HepG2 (cell line): ENCODE results near the gene DSEL. TPM values are rescaled to one million over a fixed set of nuclear protein-coding genes. Genes with fewer than 3 reads are reported as not detected.

Experiments
- AHR ChIP-seq: IDR thresholded peaks from 2 replicates; pipeline ENCODE4 v1.6.1; 2018; ENCODE audit warnings: missing genetic modification reagents, missing compliant biosample characterization
- CCDC6 ChIP-seq: sonication (generic); formaldehyde crosslinking; IDR thresholded peaks from 2 replicates; pipeline ENCODE4 v1.8.1; 2022; ENCODE audit warnings: mild to moderate bottlenecking, missing genetic modification reagents, moderate library complexity
- CHCHD3 ChIP-seq: sonication (generic); formaldehyde crosslinking; IDR thresholded peaks from 2 replicates; pipeline ENCODE4 v1.8.0; 2022; ENCODE audit warnings: mild to moderate bottlenecking, missing genetic modification reagents, moderate library complexity
- CTCF ChIP-seq: sonication (generic); formaldehyde crosslinking; IDR thresholded peaks from 2 replicates; pipeline ENCODE4 v1.5.0; 2020; ENCODE audit warnings: mild to moderate bottlenecking, missing genetic modification reagents, moderate library complexity
- FOXK2 ChIP-seq: fragments of 450-650 bp; IDR thresholded peaks from 2 replicates; pipeline ENCODE4 v1.6.1; 2016
- GATAD2A ChIP-seq: IDR thresholded peaks from 2 replicates; pipeline ENCODE4 v1.6.1; 2016
- HCFC1 ChIP-seq: fragments of 150-350 bp; IDR thresholded peaks from 2 replicates; pipeline ENCODE4 v1.6.1; 2014; ENCODE audit warnings: low read depth, low read length
- HHEX ChIP-seq: IDR thresholded peaks from 2 replicates; pipeline ENCODE4 v1.6.1; 2016; ENCODE audit warnings: control low read depth
- HOXA9 ChIP-seq: sonication (generic); formaldehyde crosslinking; IDR thresholded peaks from 2 replicates; pipeline ENCODE4 v1.8.1; 2022; ENCODE audit warnings: missing genetic modification reagents, mild to moderate bottlenecking, moderate library complexity, borderline replicate concordance
- MEIS1 ChIP-seq: sonication (generic); formaldehyde crosslinking; IDR thresholded peaks from 2 replicates; pipeline ENCODE4 v1.9.0; 2021; ENCODE audit warnings: mild to moderate bottlenecking, missing genetic modification reagents, moderate library complexity, borderline replicate concordance
- MTA1 ChIP-seq: sonication (generic); formaldehyde crosslinking; IDR thresholded peaks from 2 replicates; pipeline ENCODE4 v1.4.0; 2020; ENCODE audit warnings: missing genetic modification reagents, mild to moderate bottlenecking, borderline replicate concordance
- MXI1 ChIP-seq: IDR thresholded peaks from 3 replicates; pipeline ENCODE4 v1.6.1; 2012; ENCODE audit warnings: low read depth, low read length, inconsistent platforms, borderline replicate concordance
- NCOA1 ChIP-seq: sonication (generic); formaldehyde crosslinking; IDR thresholded peaks from 2 replicates; pipeline ENCODE4 v1.9.0; 2021; ENCODE audit warnings: missing genetic modification reagents
- NFKB2 ChIP-seq: sonication (generic); formaldehyde crosslinking; IDR thresholded peaks from 2 replicates; pipeline ENCODE4 v1.4.0; 2020; ENCODE audit warnings: missing genetic modification reagents, borderline replicate concordance
- POGZ ChIP-seq: sonication (generic); formaldehyde crosslinking; IDR thresholded peaks from 2 replicates; pipeline ENCODE4 v1.4.0; 2020; ENCODE audit warnings: mild to moderate bottlenecking, missing genetic modification reagents
- POLR2G ChIP-seq: fragments of 200-400 bp; formaldehyde crosslinking; IDR thresholded peaks from 2 replicates; pipeline ENCODE4 v1.6.1; 2018; ENCODE audit warnings: mild to moderate bottlenecking, low read depth, low read length, moderate library complexity
- SMAD3 ChIP-seq: sonication (generic); formaldehyde crosslinking; IDR thresholded peaks from 2 replicates; pipeline ENCODE4 v1.4.0; 2020; ENCODE audit warnings: missing genetic modification reagents
- SNRNP70 ChIP-seq: fragments of 200-400 bp; formaldehyde crosslinking; IDR thresholded peaks from 2 replicates; pipeline ENCODE4 v1.6.1; 2017; ENCODE audit warnings: mild to moderate bottlenecking, low read depth, low read length, moderate library complexity
- SRF ChIP-seq: IDR thresholded peaks from 2 replicates; pipeline ENCODE4 v1.6.1; 2011; ENCODE audit warnings: mild to moderate bottlenecking, low read depth, low read length, moderate library complexity
- SSRP1 ChIP-seq: IDR thresholded peaks from 2 replicates; pipeline ENCODE4 v1.6.1; 2016; ENCODE audit warnings: control low read depth
- TBP ChIP-seq: sonication (generic); formaldehyde crosslinking; IDR thresholded peaks from 2 replicates; pipeline ENCODE4 v1.5.0; 2020; ENCODE audit warnings: missing genetic modification reagents
- ZBTB43 ChIP-seq: sonication (generic); formaldehyde crosslinking; conservative IDR thresholded peaks from 2 replicates; pipeline ENCODE4 v1.4.0; 2020; ENCODE audit warnings: missing genetic modification reagents
- ZNF224 ChIP-seq: sonication (generic); formaldehyde crosslinking; IDR thresholded peaks from 2 replicates; pipeline ENCODE4 v1.5.0; 2020; ENCODE audit warnings: mild to moderate bottlenecking, missing genetic modification reagents
- ZNF333 ChIP-seq: sonication (generic); formaldehyde crosslinking; IDR thresholded peaks from 2 replicates; pipeline ENCODE4 v1.4.0; 2020; ENCODE audit warnings: mild to moderate bottlenecking, missing genetic modification reagents, borderline replicate concordance
- ZNF501 ChIP-seq: sonication (generic); formaldehyde crosslinking; IDR thresholded peaks from 2 replicates; pipeline ENCODE4 v1.5.1; 2020; ENCODE audit warnings: mild to moderate bottlenecking, moderate library complexity, missing genetic modification reagents
- ZNF563 ChIP-seq: sonication (generic); formaldehyde crosslinking; IDR thresholded peaks from 2 replicates; pipeline ENCODE4 v1.8.0; 2022; ENCODE audit warnings: mild to moderate bottlenecking, moderate library complexity, missing genetic modification reagents
- ZNF619 ChIP-seq: sonication (generic); formaldehyde crosslinking; IDR thresholded peaks from 2 replicates; pipeline ENCODE4 v1.4.0; 2020; ENCODE audit warnings: mild to moderate bottlenecking, missing genetic modification reagents
- ZNF777 ChIP-seq: sonication (generic); formaldehyde crosslinking; IDR thresholded peaks from 2 replicates; pipeline ENCODE4 v1.4.0; 2020; ENCODE audit warnings: missing genetic modification reagents
- ZNF788 ChIP-seq: sonication (generic); formaldehyde crosslinking; IDR thresholded peaks from 2 replicates; pipeline ENCODE4 v1.5.0; 2020; ENCODE audit warnings: mild to moderate bottlenecking, missing genetic modification reagents, borderline replicate concordance
- ZNF816 ChIP-seq: sonication (generic); formaldehyde crosslinking; IDR thresholded peaks from 2 replicates; pipeline ENCODE4 v1.8.0; 2022; ENCODE audit warnings: missing genetic modification reagents, mild to moderate bottlenecking, borderline replicate concordance
- polyA plus RNA-seq, 8 experiments: library from polyadenylated mRNA; depleted of rRNA in 3 of 8; stranded (reverse) in 7 of 8; unstranded in 1 of 8; fragments of >200 nt; fragmentation: Illumina TruSeq in 4 of 8; extraction: Trizol in 4 of 8; gene quantifications; 2 replicates each; pipeline versions ENCODE4 v1.2.1 to v1.2.3, GENCODE V29; 2011 to 2016; ENCODE audit warnings: low read depth in 4 of 8, missing spikeins in 1 of 8, mixed read lengths in 1 of 8; ENCODE audit not compliant: insufficient read depth in 1 of 8
- total RNA-seq, 5 experiments: library from RNA; depleted of rRNA; stranded (reverse); fragments of >200 nt; fragmentation: Illumina TruSeq; extraction: Trizol; gene quantifications; 2 replicates each; pipeline ENCODE4 v1.2.3, GENCODE V29; 2016; ENCODE audit warnings: low read depth in 1 of 5
- TF ChIP-seq, protein P1 (sequence below): sonication (generic); formaldehyde crosslinking; IDR thresholded peaks from 2 replicates; pipeline ENCODE4 v1.4.0; 2020; ENCODE audit warnings: missing genetic modification reagents

The DSEL gene
- total and polyA plus RNA-seq, 2 of the 13 experiments (the other 11 are each of a cell fraction or from before 2014, with no cell fraction given), result 0.07 to 0.11 TPM

DNA sequence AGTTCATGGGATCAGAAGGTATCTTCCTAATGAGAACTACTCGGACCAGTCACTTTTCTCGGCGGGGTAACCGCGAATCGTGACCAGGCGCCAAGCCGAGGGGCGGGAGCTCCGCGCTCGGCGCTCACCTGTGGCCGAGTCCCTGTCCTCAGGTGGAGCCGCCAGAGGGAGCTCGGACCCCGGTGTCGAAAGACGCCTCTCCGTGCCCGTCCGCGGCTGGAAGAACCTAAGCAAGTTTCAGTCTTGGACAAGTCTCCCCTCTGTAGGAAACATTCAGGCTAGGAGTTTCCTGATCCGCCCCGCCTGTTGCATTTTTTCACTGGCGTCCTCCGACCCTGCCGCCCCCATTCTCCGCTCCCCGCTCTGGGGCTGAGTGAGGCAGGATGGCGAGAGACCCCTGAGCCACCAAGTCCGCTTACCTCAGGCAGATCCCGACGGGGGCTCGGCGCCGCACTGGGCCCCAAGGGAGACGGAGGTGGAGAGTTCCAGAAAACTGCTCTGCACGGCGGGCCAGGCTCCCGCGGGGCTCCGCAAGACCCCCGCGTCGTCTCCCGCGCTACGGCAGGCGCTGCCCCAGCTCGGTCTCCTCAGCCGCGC is 480 bp downstream of the DSEL start (continued):
- no peak for TF ChIP-seq MTA1
- no peak for TF ChIP-seq SNRNP70
- TF ChIP-seq ZNF333 (CRISPR knock-in tag), result no peak
- TF ChIP-seq MEIS1 (CRISPR knock-in tag), result peak; percentile 31; the same call in 1 of the 2 replicates
- no peak for TF ChIP-seq MXI1
- no peak for TF ChIP-seq HHEX (CRISPR knock-in tag)
- no peak for TF ChIP-seq SMAD3 (CRISPR knock-in tag)
- no peak for TF ChIP-seq TBP (CRISPR knock-in tag)
- TF ChIP-seq ZNF816 (CRISPR knock-in tag), result no peak
- TF ChIP-seq NCOA1 (CRISPR knock-in tag), result no peak
- TF ChIP-seq ZNF777 (CRISPR knock-in tag), result peak; percentile 78
- peak; percentile 76 for TF ChIP-seq ZNF501 (CRISPR knock-in tag)
- no peak for TF ChIP-seq HCFC1
- TF ChIP-seq ZBTB43 (CRISPR knock-in tag), result 0 out of 2 replicates have a peak, but pooled peaks have one; percentile 14
- TF ChIP-seq, protein P1, sequence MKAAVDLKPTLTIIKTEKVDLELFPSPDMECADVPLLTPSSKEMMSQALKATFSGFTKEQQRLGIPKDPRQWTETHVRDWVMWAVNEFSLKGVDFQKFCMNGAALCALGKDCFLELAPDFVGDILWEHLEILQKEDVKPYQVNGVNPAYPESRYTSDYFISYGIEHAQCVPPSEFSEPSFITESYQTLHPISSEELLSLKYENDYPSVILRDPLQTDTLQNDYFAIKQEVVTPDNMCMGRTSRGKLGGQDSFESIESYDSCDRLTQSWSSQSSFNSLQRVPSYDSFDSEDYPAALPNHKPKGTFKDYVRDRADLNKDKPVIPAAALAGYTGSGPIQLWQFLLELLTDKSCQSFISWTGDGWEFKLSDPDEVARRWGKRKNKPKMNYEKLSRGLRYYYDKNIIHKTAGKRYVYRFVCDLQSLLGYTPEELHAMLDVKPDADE (CRISPR knock-in tag), result no peak
- TF ChIP-seq SRF, result no peak
- no peak for TF ChIP-seq POLR2G
- peak; percentile 51; the same call in 1 of the 2 replicates for TF ChIP-seq CHCHD3 (CRISPR knock-in tag)
- no peak; the same call in 1 of the 2 replicates for TF ChIP-seq POGZ (CRISPR knock-in tag)
- TF ChIP-seq ZNF619, result no peak
- no peak for TF ChIP-seq ZNF563 (CRISPR knock-in tag)
- TF ChIP-seq HOXA9, result no peak
- TF ChIP-seq SSRP1, result no peak
- peak; percentile 58 for TF ChIP-seq GATAD2A (CRISPR knock-in tag)
- TF ChIP-seq NFKB2 (CRISPR knock-in tag), result no peak
- no peak for TF ChIP-seq AHR (CRISPR knock-in tag)
- TF ChIP-seq CCDC6 (CRISPR knock-in tag), result no peak; the same call in none of the 2 replicates
- no peak for TF ChIP-seq FOXK2
- TF ChIP-seq ZNF788 (CRISPR knock-in tag), result peak; percentile 16; the same call in 1 of the 2 replicates
- TF ChIP-seq ZNF224 (CRISPR knock-in tag), result no peak
- peak; percentile 93 for TF ChIP-seq CTCF (CRISPR knock-in tag)
